ENCODE data around the gene UCN3. TPM values are rescaled to one million over a fixed set of nuclear protein-coding genes. Genes with fewer than 3 reads are reported as not detected.

The UCN3 gene
- total and polyA plus RNA-seq, 2 of the 4 experiments (the other 2 are of a cell fraction): not detected

DNA sequence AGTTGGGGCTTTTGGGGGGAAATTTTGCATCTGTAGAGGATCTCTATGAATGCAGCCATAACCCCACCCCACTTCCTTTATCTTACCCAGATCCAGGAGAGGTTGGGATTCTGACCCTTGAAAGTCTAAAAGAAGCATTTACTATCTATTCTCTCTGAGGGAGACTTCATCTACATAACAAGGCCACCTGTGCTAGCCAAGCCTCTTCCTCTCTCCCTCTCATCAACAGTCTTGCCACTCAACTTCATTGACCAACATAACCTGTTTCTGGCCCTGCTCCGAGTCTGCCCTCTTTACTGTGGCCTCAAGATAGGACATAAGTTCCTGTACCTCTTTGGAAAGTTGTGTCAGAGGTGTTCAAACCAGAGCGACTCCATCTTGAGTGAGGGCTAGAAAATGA is 20.5 kb downstream of the UCN3 start:
- H3K9ac ChIP-seq (ENCODE audit: low read depth, low read length): no peak overlapping the region
- ATAC-seq (ENCODE audit: low read depth) (no peak), DNase-seq (no peak)
- WGBS, 2 experiments (ENCODE audit: extremely low coverage in 2 of 2, insufficient read length in 1 of 2): no CpG with 5 or more reads among the region's 2 CpGs
- H3K18ac ChIP-seq (ENCODE audit: low read depth, low read length): no peak overlapping the region
- no peak for TF ChIP-seq RCOR1 (IDR thresholded peaks at IDR 0.05; ENCODE audit: insufficient replicate concordance, low read length)
- no peak for TF ChIP-seq RFX5 (IDR thresholded peaks at IDR 0.05; ENCODE audit: low read depth, low read length)
- no peak for TF ChIP-seq CHD1 (IDR thresholded peaks at IDR 0.05; ENCODE audit: low read depth, low read length)
- TF ChIP-seq, protein P1, sequence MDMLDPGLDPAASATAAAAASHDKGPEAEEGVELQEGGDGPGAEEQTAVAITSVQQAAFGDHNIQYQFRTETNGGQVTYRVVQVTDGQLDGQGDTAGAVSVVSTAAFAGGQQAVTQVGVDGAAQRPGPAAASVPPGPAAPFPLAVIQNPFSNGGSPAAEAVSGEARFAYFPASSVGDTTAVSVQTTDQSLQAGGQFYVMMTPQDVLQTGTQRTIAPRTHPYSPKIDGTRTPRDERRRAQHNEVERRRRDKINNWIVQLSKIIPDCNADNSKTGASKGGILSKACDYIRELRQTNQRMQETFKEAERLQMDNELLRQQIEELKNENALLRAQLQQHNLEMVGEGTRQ (IDR thresholded peaks at IDR 0.05; ENCODE audit: low read depth, low read length): no peak
- no peak for TF ChIP-seq BHLHE40 (IDR thresholded peaks at IDR 0.05; ENCODE audit: low read depth, low read length)
- TF ChIP-seq RAD21 (IDR thresholded peaks at IDR 0.05; ENCODE audit: low read length): no peak
- no peak for TF ChIP-seq MAFK (IDR thresholded peaks at IDR 0.05; ENCODE audit: low read depth, low read length)
- TF ChIP-seq MXI1 (IDR thresholded peaks at IDR 0.05; ENCODE audit: borderline replicate concordance, low read depth, low read length): no peak
- TF ChIP-seq, protein P2, sequence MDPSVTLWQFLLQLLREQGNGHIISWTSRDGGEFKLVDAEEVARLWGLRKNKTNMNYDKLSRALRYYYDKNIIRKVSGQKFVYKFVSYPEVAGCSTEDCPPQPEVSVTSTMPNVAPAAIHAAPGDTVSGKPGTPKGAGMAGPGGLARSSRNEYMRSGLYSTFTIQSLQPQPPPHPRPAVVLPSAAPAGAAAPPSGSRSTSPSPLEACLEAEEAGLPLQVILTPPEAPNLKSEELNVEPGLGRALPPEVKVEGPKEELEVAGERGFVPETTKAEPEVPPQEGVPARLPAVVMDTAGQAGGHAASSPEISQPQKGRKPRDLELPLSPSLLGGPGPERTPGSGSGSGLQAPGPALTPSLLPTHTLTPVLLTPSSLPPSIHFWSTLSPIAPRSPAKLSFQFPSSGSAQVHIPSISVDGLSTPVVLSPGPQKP (IDR thresholded peaks at IDR 0.05; ENCODE audit: borderline replicate concordance, low read depth, low read length): no peak
- no peak for TF ChIP-seq CEBPB (IDR thresholded peaks at IDR 0.05; ENCODE audit: low read depth, low read length)
- peaks cover 7% of the 10 kb centered on the region for H3K27me3 ChIP-seq (ENCODE audit: control insufficient read depth, insufficient read depth, low read length)
- no peak overlapping the region for H2BK120ac ChIP-seq (ENCODE audit: low read depth, low read length)
- H3K4me2 ChIP-seq (ENCODE audit: low read depth, low read length): no peak overlapping the region
- CTCF ChIA-PET: no interaction called here
- intact Hi-C loops (cut with micrococcal nuclease) (loop anchor here (10.0 kb wide), 1 partner anchor 570 kb away; no protein-coding TSS in a partner anchor), dilution Hi-C loops (cut with HindIII; ENCODE audit: low sequenced_read_pairs, unreplicated experiment) (no loop called here), in situ Hi-C loops (cut with MboI; ENCODE audit: low sequenced_read_pairs) (loop anchor here (10.0 kb wide), 1 partner anchor 540 kb away; no protein-coding TSS in a partner anchor)
- no peaks in the 10 kb centered on the region for H3K36me3 ChIP-seq (ENCODE audit: control insufficient read depth, insufficient read depth, low read length)
- no peaks in the 10 kb centered on the region for H3K9me3 ChIP-seq (ENCODE audit: control insufficient read depth, insufficient read depth, low read length)
- POLR2A ChIA-PET (ENCODE audit: unreplicated experiment): no interaction called here
- H2AK9ac ChIP-seq (replicated peaks; ENCODE audit: low read depth, low read length, poor library complexity): no peak overlapping the region
- H2AFZ ChIP-seq (replicated peaks; ENCODE audit: low read length, poor library complexity): no peak overlapping the region
- H3K9me1 ChIP-seq (ENCODE audit: insufficient read depth, low read length): no peaks in the 10 kb centered on the region
- H4K5ac ChIP-seq (ENCODE audit: low read depth, low read length): no peak overlapping the region
- H2AK5ac ChIP-seq (ENCODE audit: low read depth, low read length): no peak overlapping the region
- no peak overlapping the region for H2BK15ac ChIP-seq (ENCODE audit: low read depth, low read length)
- no peak overlapping the region for H3K4ac ChIP-seq (ENCODE audit: low read depth, low read length)
- H3K23ac ChIP-seq (ENCODE audit: low read depth, low read length): no peak overlapping the region
- no peak overlapping the region for H3K56ac ChIP-seq (ENCODE audit: extremely low read depth, insufficient read depth, low read length)
- no peaks in the 10 kb centered on the region for H4K20me1 ChIP-seq (ENCODE audit: insufficient read depth, low read length)
- no TSS peak for BruUV-seq (replicated peaks)
- H3K14ac ChIP-seq (replicated peaks; ENCODE audit: low read depth, low read length): no peak overlapping the region
- no peaks in the 10 kb centered on the region for H3K4me1 ChIP-seq (ENCODE audit: control insufficient read depth, insufficient read depth, low read length)
- H3K4me3 ChIP-seq (ENCODE audit: insufficient read depth, low read depth, low read length): no peak overlapping the region
- H4K8ac ChIP-seq (ENCODE audit: low read depth in 2 of 2, low read length in 2 of 2): no peak overlapping the region
- no peak overlapping the region for H4K91ac ChIP-seq (ENCODE audit: insufficient read depth, low read depth, low read length)
- H2BK5ac ChIP-seq (ENCODE audit: low read depth, low read length, poor library complexity, severe bottlenecking): no peak overlapping the region
- H3K27ac ChIP-seq (ENCODE audit: insufficient read depth, low read length): no peak overlapping the region
- H3K79me1 ChIP-seq (ENCODE audit: low read depth in 1 of 2, low read length in 2 of 2): no peaks in the 10 kb centered on the region
- no peak overlapping the region for H2BK20ac ChIP-seq (ENCODE audit: low read depth, low read length)
